A549 (cell line): ENCODE results near the gene SLC25A4. TPM values are rescaled to one million over a fixed set of nuclear protein-coding genes. Genes with fewer than 3 reads are reported as not detected.

ENCODE experiments used
- ATAC-seq, 2 experiments: fragments of 200-7000 bp in 1 of 2; fragments of >200 bp in 1 of 2; cut with Nextera tagmentation in 1 of 2; cut with Tn5 transposase in 1 of 2; 3 replicates each; pipeline versions ENCODE4 v1.8.0 to v1.9.1; 2018 to 2020; ENCODE audit warnings: mild to moderate bottlenecking in 1 of 2, moderate library complexity in 1 of 2
- CTCF ChIA-PET: fragments of 300-600 bp; sonication (Branson Sonifier 250); formaldehyde crosslinking; extraction: SDS; loops from one replicate; lab custom pipeline; 2021; ENCODE audit warnings: antibody characterized with exemption, inconsistent platforms; lab: Yijun Ruan, JAX
- POLR2A ChIA-PET: fragments of 350-600 bp; formaldehyde crosslinking; extraction: SDS; loops from one replicate; lab custom pipeline; 2021; ENCODE audit warnings: antibody characterized with exemption, inconsistent platforms; lab: Yijun Ruan, JAX
- DNase-seq, 2 experiments: peaks; one replicate each; pipeline versions ENCODE4 v3.0.0 to v3.0.0-alpha.2; 2011 to 2016; ENCODE audit warnings: low read depth in 1 of 2, low spot score in 1 of 2
- FAIRE-seq: peaks from 2 replicates; lab custom pipeline; 2011; peaks lifted over from hg19 to GRCh38; lab: Jason Lieb, UNC
- H3K27ac ChIP-seq, 2 experiments: fragments of >200 bp; sonication (Bioruptor Twin); formaldehyde crosslinking; 3 replicates each; pipeline ENCODE4 v1.5.1; 2016 to 2017
- H3K4me1 ChIP-seq: fragments of >200 bp; sonication (Bioruptor Twin); formaldehyde crosslinking; 3 replicates; pipeline ENCODE4 v1.6.1; 2016
- H3K4me2 ChIP-seq: fragments of >200 bp; sonication (Bioruptor Twin); formaldehyde crosslinking; 3 replicates; pipeline ENCODE4 v1.6.1; 2016
- H3K4me3 ChIP-seq: fragments of >200 bp; sonication (Bioruptor Twin); formaldehyde crosslinking; 3 replicates; pipeline ENCODE4 v1.5.1; 2016
- H3K9me3 ChIP-seq: fragments of >200 bp; sonication (Bioruptor Twin); formaldehyde crosslinking; 3 replicates; pipeline ENCODE4 v1.6.1; 2016
- CBX8 ChIP-seq: fragments of 200-600 bp; sonication (generic); IDR thresholded peaks from 2 replicates; pipeline ENCODE4 v1.6.1; 2016
- EHF ChIP-seq: fragments of 250-450 bp; sonication (Bioruptor Pico); IDR thresholded peaks from 2 replicates; pipeline ENCODE4 v1.5.0; 2020; ENCODE audit warnings: mild to moderate bottlenecking
- ELK1 ChIP-seq: fragments of 150-350 bp; IDR thresholded peaks from 2 replicates; pipeline ENCODE4 v1.6.1; 2014; ENCODE audit warnings: low read depth, mild to moderate bottlenecking, low read length
- EP300 ChIP-seq, 2 experiments: fragments of >200 bp; sonication (Bioruptor Twin); formaldehyde crosslinking; IDR thresholded peaks; 2 replicates in 1 of 2; 3 replicates in 1 of 2; pipeline ENCODE4 v1.6.1; 2016 to 2017
- HDAC2 ChIP-seq: fragments of 200-600 bp; sonication (generic); IDR thresholded peaks from 2 replicates; pipeline ENCODE4 v1.6.1; 2016
- HEYL ChIP-seq: fragments of 250-450 bp; sonication (Bioruptor Pico); IDR thresholded peaks from 2 replicates; pipeline ENCODE4 v1.8.0; 2021; ENCODE audit warnings: mild to moderate bottlenecking, moderate library complexity
- HMGXB4 ChIP-seq: fragments of 250-450 bp; sonication (Bioruptor Pico); IDR thresholded peaks from 2 replicates; pipeline ENCODE4 v1.5.0; 2021; ENCODE audit warnings: mild to moderate bottlenecking, moderate library complexity, borderline replicate concordance
- HOXA7 ChIP-seq: fragments of 250-450 bp; sonication (Bioruptor Pico); IDR thresholded peaks from 2 replicates; pipeline ENCODE4 v1.5.0; 2020; ENCODE audit warnings: mild to moderate bottlenecking, moderate library complexity
- HOXB13 ChIP-seq: fragments of 250-450 bp; sonication (Bioruptor Pico); IDR thresholded peaks from 2 replicates; pipeline ENCODE4 v1.5.0; 2020; ENCODE audit warnings: low read depth, mild to moderate bottlenecking, moderate library complexity
- HOXB5 ChIP-seq: fragments of 250-450 bp; sonication (Bioruptor Pico); IDR thresholded peaks from 2 replicates; pipeline ENCODE4 v1.5.0; 2020; ENCODE audit warnings: mild to moderate bottlenecking, moderate library complexity
- KDM5A ChIP-seq: fragments of 200-600 bp; sonication (generic); IDR thresholded peaks from 2 replicates; pipeline ENCODE4 v1.6.1; 2016; ENCODE audit warnings: antibody characterized with exemption, mild to moderate bottlenecking
- MAX ChIP-seq: IDR thresholded peaks from 2 replicates; pipeline ENCODE4 v1.6.1; 2012
- MAZ ChIP-seq: fragments of 150-350 bp; IDR thresholded peaks from 2 replicates; pipeline ENCODE4 v1.6.1; 2014; ENCODE audit warnings: antibody characterized with exemption, low read depth, low read length, borderline replicate concordance
- NPAS2 ChIP-seq: fragments of 250-450 bp; sonication (Bioruptor Pico); IDR thresholded peaks from 2 replicates; pipeline ENCODE4 v1.8.0; 2022; ENCODE audit warnings: mild to moderate bottlenecking, moderate library complexity, borderline replicate concordance
- PBX3 ChIP-seq: IDR thresholded peaks from 2 replicates; pipeline ENCODE4 v1.6.1; 2012
- POLR2AphosphoS2 ChIP-seq: conservative IDR thresholded peaks from 2 replicates; pipeline ENCODE4 v1.6.1; 2012; ENCODE audit warnings: low read length, improper control_type of control experiment, inconsistent platforms
- RAD21 ChIP-seq, 2 experiments: fragments of >200 bp in 1 of 2; sonication (Bioruptor Twin) in 1 of 2; formaldehyde crosslinking in 1 of 2; IDR thresholded peaks in 1 of 2; conservative IDR thresholded peaks in 1 of 2; 2 replicates in 1 of 2; 3 replicates in 1 of 2; pipeline ENCODE4 v1.6.1; 2012 to 2018; ENCODE audit warnings: inconsistent platforms in 1 of 2
- RARB ChIP-seq: fragments of 250-450 bp; sonication (Bioruptor Pico); IDR thresholded peaks from 2 replicates; pipeline ENCODE4 v1.8.0; 2021; ENCODE audit warnings: mild to moderate bottlenecking, moderate library complexity
- RCOR1 ChIP-seq: fragments of 150-350 bp; IDR thresholded peaks from 2 replicates; pipeline ENCODE4 v1.6.1; 2014; ENCODE audit warnings: antibody characterized with exemption, low read length, low read depth
- REST ChIP-seq: fragments of 200-600 bp; sonication (generic); IDR thresholded peaks from 2 replicates; pipeline ENCODE4 v1.6.1; 2016; ENCODE audit warnings: antibody characterized with exemption, mild to moderate bottlenecking, moderate library complexity
- ZFP36 ChIP-seq: fragments of 450-650 bp; IDR thresholded peaks from 2 replicates; pipeline ENCODE4 v1.6.1; 2014; ENCODE audit warnings: borderline replicate concordance; ENCODE audit not compliant: partially characterized antibody
- WGBS: methylation state at CpG from one replicate; pipeline ENCODE4 v1.1.6; 2017; ENCODE audit errors: missing lambda C conversion rate; 5-methylcytosine and 5-hydroxymethylcytosine counted together
- polyA plus RNA-seq, 4 experiments: library from polyadenylated mRNA; depleted of rRNA in 3 of 4; stranded (reverse); fragments of >200 nt; fragmentation: RNase III in 1 of 4; extraction: RNeasy Plus Mini Kit Qiagen cat#74134 plus additional on column Dnase treatment in 1 of 4; gene quantifications; 2 replicates in 3 of 4; 3 replicates in 1 of 4; pipeline ENCODE4 v1.2.3, GENCODE V29; 2011 to 2017

SLC25A4 gene
- polyA plus RNA-seq, 2 of the 4 experiments (the other 2 are of a cell fraction): 15.4 to 16.9 TPM

- no peaks in the 10 kb centered on the region for H3K9me3 ChIP-seq
- ATAC-seq (no peak), DNase-seq (no peak), FAIRE-seq (no peak)
- H3K4me2 ChIP-seq: no peak overlapping the region
- WGBS: 81% methylated on average over 4 of the region's 4 CpGs
- no peaks in the 10 kb centered on the region for H3K4me1 ChIP-seq
- no peak overlapping the region for H3K4me3 ChIP-seq
- TF ChIP-seq HOXB5: no peak
- TF ChIP-seq EHF (CRISPR knock-in tag): no peak
- no peak for TF ChIP-seq RARB (CRISPR knock-in tag)
- TF ChIP-seq RAD21 (conservative IDR thresholded peaks at IDR 0.05 in 1 of 2, IDR thresholded peaks at IDR 0.05 in 1 of 2): no peak
- no peak for TF ChIP-seq NPAS2 (CRISPR knock-in tag)
- no peak for TF ChIP-seq HOXA7 (CRISPR knock-in tag)
- TF ChIP-seq HDAC2: no peak
- TF ChIP-seq CBX8: no peak
- no peak for TF ChIP-seq REST
- TF ChIP-seq MAZ: no peak
- TF ChIP-seq, all 56 proteins: peak for 0
- no peak overlapping the region for H3K27ac ChIP-seq
- POLR2A ChIA-PET: no interaction called here
- CTCF ChIA-PET: no interaction called here
These were observed 46.7 kb downstream of the SLC25A4 start for GRCh38 chr4:185189606-185190305.

- ATAC-seq (no peak), DNase-seq (no peak), FAIRE-seq (no peak)
- Histone ChIP-seq H3K4me2 (no peak overlapping the region), H3K27ac (no peak overlapping the region), H3K9me3 (no peaks in the 10 kb centered on the region), H3K4me3 (no peak overlapping the region), H3K4me1 (peaks cover 4% of the 10 kb centered on the region; the same call in 2 of the 3 replicates)
- ChIA-PET POLR2A (no interaction called here), CTCF (interaction anchor here (0.6 kb wide), 1 partner anchor 19 kb away, joined by 3 read pairs; the partner anchor contains the start of gene SNX25)
- WGBS: 87% methylated on average over 6 of the region's 6 CpGs
- TF ChIP-seq EP300 (IDR thresholded peaks at IDR 0.05): no peak
- no peak for TF ChIP-seq HMGXB4 (CRISPR knock-in tag)
- no peak for TF ChIP-seq PBX3
- no peak for TF ChIP-seq EHF (CRISPR knock-in tag)
- TF ChIP-seq RCOR1: no peak
- no peak for TF ChIP-seq POLR2AphosphoS2
- TF ChIP-seq MAZ: no peak
- TF ChIP-seq ELK1: no peak
- no peak for TF ChIP-seq MAX
- no peak for TF ChIP-seq KDM5A
- no peak for TF ChIP-seq HEYL (CRISPR knock-in tag)
- TF ChIP-seq HOXB13 (CRISPR knock-in tag): no peak
- TF ChIP-seq ZFP36: no peak
- no peak for TF ChIP-seq HOXA7 (CRISPR knock-in tag)
- no peak for TF ChIP-seq REST
These were observed 47.3 kb downstream of the SLC25A4 start for GRCh38 chr4:185190306-185190856.
